OCI-M2 (cell line): ENCODE results near the gene LGALS3BP.

Source experiments
- DNase-seq: peaks from one replicate; lab custom pipeline; 2025; ENCODE audit not compliant: unreplicated experiment; lab: John Stamatoyannopoulos, UW

Gene LGALS3BP

DNA sequence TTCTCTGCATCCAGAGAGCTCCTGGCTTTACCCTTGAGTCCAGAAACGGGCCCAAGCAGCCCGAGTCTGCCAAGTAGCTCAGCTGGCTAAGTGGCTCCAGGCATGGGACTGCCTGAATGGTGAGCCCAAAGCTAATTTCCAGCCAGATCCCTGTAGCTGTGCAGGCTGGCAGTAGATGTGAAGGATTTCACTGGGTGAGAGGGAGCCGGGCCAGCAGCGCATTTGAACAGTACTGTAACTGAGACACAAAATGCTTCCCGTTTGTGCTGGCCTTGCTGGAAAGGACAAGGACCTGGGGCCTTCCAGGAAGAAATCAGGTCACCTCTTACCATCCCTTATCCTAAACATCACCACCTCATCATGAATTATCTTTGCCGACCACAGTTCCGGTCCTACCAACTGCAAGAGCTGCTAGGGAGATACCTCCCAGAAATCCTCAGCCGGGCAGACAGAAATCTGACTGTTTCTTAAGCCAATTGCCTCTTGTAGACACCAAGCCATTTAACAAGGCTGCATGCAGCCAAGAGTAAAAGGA is 58.2 kb downstream of the LGALS3BP start:
- DNase-seq: no peak
